Cardiac fibroblast (primary cell): ENCODE results near the gene KCNQ1.

Source experiments
- DNase-seq, 2 donors: peaks; one replicate each; pipeline versions ENCODE4 v3.0.0 to v3.0.0-alpha.2; 2010; ENCODE audit warnings: low read depth in 2 of 2
- H3K4me3 ChIP-seq, 2 donors: replicated peaks in 1 of 2; 1 replicate in 1 of 2; 2 replicates in 1 of 2; pipeline ENCODE4 v1.5.1; 2011; ENCODE audit warnings: low read depth in 2 of 2, low read length in 2 of 2, mild to moderate bottlenecking in 2 of 2, moderate library complexity in 1 of 2
- CTCF ChIP-seq: IDR thresholded peaks from one replicate; pipeline ENCODE4 v1.5.1; 2011; ENCODE audit warnings: low read depth, mild to moderate bottlenecking, low read length, inconsistent platforms

Gene KCNQ1

DNA sequence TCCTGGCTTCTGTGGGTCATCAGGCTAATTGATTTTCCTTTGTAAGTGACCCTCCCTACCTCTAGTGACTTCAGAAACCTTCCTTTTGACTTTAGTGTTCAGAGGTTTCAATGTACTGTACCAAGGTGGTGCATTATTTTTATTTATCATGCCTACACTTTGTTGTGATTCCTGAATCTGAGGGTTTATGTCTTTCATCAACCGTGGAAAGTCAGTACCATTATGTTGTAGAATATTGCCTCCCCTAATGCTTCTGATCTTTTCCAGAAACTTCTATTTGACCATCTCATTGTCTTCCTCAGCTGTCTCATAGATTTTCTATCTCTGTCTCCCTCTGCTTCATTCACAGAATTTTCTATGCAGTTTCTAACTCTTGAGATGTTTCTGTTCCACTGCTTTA is 149.5 kb downstream of the KCNQ1 start:
- H3K4me3 ChIP-seq: no peak overlapping the region
- no peak for DNase-seq
- TF ChIP-seq CTCF: no peak

GRCh38 chr11:2595204-2595603 is 150.4 kb downstream of the KCNQ1 start:
- no peak overlapping the region for H3K4me3 ChIP-seq
- TF ChIP-seq CTCF: no peak
- DNase-seq: no peak

GRCh38 chr11:2599561-2600189 is 154.9 kb downstream of the KCNQ1 start:
- H3K4me3 ChIP-seq: no peak overlapping the region
- TF ChIP-seq CTCF: no peak
- DNase-seq: no peak

GRCh38 chr11:2609345-2609744 is 164.5 kb downstream of the KCNQ1 start:
- DNase-seq: no peak
- TF ChIP-seq CTCF: no peak
- no peak overlapping the region for H3K4me3 ChIP-seq

DNA sequence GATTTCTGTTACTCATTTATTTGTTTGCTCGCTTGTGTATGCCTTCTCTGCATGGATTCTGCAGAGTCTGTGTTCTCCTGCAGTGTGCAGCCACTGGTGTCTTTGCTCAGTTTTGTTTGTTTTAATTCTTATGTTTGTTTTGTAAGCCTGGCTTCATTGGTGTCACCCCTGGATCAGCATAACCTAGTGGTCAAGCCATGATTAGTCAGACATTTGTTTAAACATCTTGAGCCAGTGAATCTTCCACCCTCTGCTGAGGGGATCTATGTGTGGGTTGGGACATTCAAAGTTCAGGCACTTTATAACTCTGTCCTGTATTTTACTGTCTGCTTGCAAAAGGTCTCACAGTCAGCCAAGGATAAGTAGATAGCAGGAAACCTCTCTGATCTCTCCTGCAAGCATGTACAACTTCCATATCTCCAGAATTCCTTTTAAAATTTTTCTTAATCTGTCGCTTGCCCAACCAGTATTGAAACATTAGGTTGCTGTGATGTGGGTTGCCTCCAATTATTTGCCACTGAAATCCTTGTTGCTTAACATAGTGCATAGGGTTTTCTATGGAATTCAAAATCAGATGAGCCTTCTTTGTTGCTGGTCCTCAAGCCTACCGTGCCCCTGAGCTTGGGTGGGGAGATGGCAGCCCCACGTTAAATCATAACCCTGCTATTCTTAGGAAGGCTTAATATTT is 168.2 kb downstream of the KCNQ1 start:
- DNase-seq: no peak
- no peak overlapping the region for H3K4me3 ChIP-seq
- TF ChIP-seq CTCF: no peak

DNA sequence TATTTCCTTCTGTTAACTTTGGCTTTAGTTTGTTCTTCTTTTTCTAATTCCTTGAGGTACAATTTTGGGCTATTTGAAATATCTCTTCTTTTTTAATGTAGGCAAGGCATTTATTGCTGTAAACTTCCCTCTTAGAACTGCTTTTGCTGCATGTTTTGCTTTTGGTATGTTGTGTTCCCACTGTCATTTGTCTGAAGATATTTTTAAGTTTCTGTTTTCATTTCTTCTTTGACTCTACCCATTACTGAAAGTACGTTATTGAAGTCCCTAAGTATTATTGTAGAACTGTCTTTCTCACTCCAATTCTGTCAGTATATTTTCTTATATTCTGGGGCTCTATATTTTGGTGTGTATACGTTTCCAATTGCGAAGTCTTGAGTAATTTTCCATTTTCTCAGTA is 177.1 kb downstream of the KCNQ1 start:
- DNase-seq: no peak
- H3K4me3 ChIP-seq: no peak overlapping the region
- no peak for TF ChIP-seq CTCF
